OCI-LY1 (cell line): ENCODE results near the gene CDKN2B.

Source experiments
- H2AFZ ChIP-seq: fragments of 200-600 bp; sonication (generic), shearing (Covaris generic); 2 replicates; pipeline ENCODE4 v1.6.0; 2014; ENCODE audit warnings: antibody characterized with exemption, mild to moderate bottlenecking, low read length
- H3F3A ChIP-seq: fragments of 200-600 bp; sonication (generic), shearing (Covaris generic); 2 replicates; pipeline ENCODE4 v1.6.0; 2014; ENCODE audit warnings: mild to moderate bottlenecking, antibody characterized with exemption, low read length, moderate library complexity; ENCODE audit not compliant: insufficient read depth
- H3K27ac ChIP-seq: fragments of 200-600 bp; sonication (generic); 2 replicates; pipeline ENCODE4 v1.5.1; 2014; ENCODE audit warnings: low read length, mixed run types, mild to moderate bottlenecking, low read depth; ENCODE audit not compliant: poor library complexity, severe bottlenecking
- H3K27me3 ChIP-seq: fragments of 200-600 bp; sonication (generic); 2 replicates; pipeline ENCODE4 v1.6.0; 2014; ENCODE audit warnings: antibody characterized with exemption, mild to moderate bottlenecking, low read length, moderate library complexity; ENCODE audit not compliant: insufficient read depth
- H3K36me3 ChIP-seq: fragments of 200-600 bp; sonication (generic); 2 replicates; pipeline ENCODE4 v1.6.1; 2014; ENCODE audit warnings: mild to moderate bottlenecking, antibody characterized with exemption, low read length, moderate library complexity, mixed read lengths; ENCODE audit not compliant: insufficient read depth
- H3K4me1 ChIP-seq: fragments of 200-600 bp; sonication (generic); 2 replicates; pipeline ENCODE4 v1.5.1; 2014; ENCODE audit warnings: mild to moderate bottlenecking, low read length, moderate library complexity; ENCODE audit not compliant: insufficient read depth, severe bottlenecking
- H3K4me2 ChIP-seq: fragments of 200-600 bp; sonication (generic), shearing (Covaris generic); 2 replicates; pipeline ENCODE4 v1.6.1; 2014; ENCODE audit warnings: low read length
- H3K4me3 ChIP-seq: fragments of 200-600 bp; sonication (generic); 2 replicates; pipeline ENCODE4 v1.5.1; 2014; ENCODE audit warnings: low read length, low read depth, mild to moderate bottlenecking, mixed read lengths; ENCODE audit not compliant: poor library complexity, severe bottlenecking
- H3K79me2 ChIP-seq: fragments of 200-600 bp; shearing (Covaris generic); 2 replicates; pipeline ENCODE4 v1.6.1; 2016; ENCODE audit warnings: mixed run types, low read length, mixed read lengths; ENCODE audit not compliant: insufficient read depth
- H3K9ac ChIP-seq: fragments of 200-600 bp; sonication (generic), shearing (Covaris generic); 2 replicates; pipeline ENCODE4 v1.6.1; 2014; ENCODE audit warnings: mild to moderate bottlenecking, low read length, mixed read lengths
- H3K9me2 ChIP-seq: fragments of 200-600 bp; sonication (generic), shearing (Covaris generic); 2 replicates; pipeline ENCODE4 v1.6.1; 2014; ENCODE audit warnings: low read depth, mild to moderate bottlenecking, low read length, mixed read lengths
- H3K9me3 ChIP-seq: fragments of 200-600 bp; shearing (Covaris generic); 2 replicates; pipeline ENCODE4 v1.6.1; 2014; ENCODE audit warnings: low read length, mixed read lengths
- H4K20me1 ChIP-seq: fragments of 200-600 bp; sonication (generic), shearing (Covaris generic); 2 replicates; pipeline ENCODE4 v1.6.0; 2016; ENCODE audit warnings: mild to moderate bottlenecking, low read length; ENCODE audit not compliant: insufficient read depth
- CTCF ChIP-seq: fragments of 200-600 bp; sonication (generic), shearing (Covaris generic); IDR thresholded peaks from 2 replicates; pipeline ENCODE4 v1.5.1; 2017; ENCODE audit warnings: mild to moderate bottlenecking, antibody characterized with exemption, low read length, moderate library complexity, mixed read lengths
- EZH2 ChIP-seq: fragments of 200-600 bp; sonication (generic), shearing (Covaris generic); IDR thresholded peaks from 2 replicates; pipeline ENCODE4 v1.8.0; 2017; ENCODE audit warnings: borderline replicate concordance, mixed run types, mild to moderate bottlenecking, antibody characterized with exemption, low read length, moderate library complexity, mixed read lengths

CDKN2B gene

GRCh38 chr9:21995006-21995665 lies 14.0 kb downstream of the CDKN2B start:
- TF ChIP-seq CTCF (no peak), EZH2 (no peak)
- H3F3A ChIP-seq, result no peaks in the 10 kb centered on the region
- no peak overlapping the region for H2AFZ ChIP-seq
- H3K36me3 ChIP-seq, result peaks cover 25% of the 10 kb centered on the region
- peak overlapping the region; percentile 98 for H3K27ac ChIP-seq
- no peaks in the 10 kb centered on the region for H4K20me1 ChIP-seq
- H3K27me3 ChIP-seq, result no peaks in the 10 kb centered on the region
- H3K79me2 ChIP-seq, result peaks cover 48% of the 10 kb centered on the region
- H3K4me3 ChIP-seq, result peak overlapping the region; percentile 85
- H3K9ac ChIP-seq, result peak overlapping the region; percentile 95
- no peaks in the 10 kb centered on the region; the same call in 1 of the 2 replicates for H3K9me3 ChIP-seq
- H3K4me2 ChIP-seq, result peak overlapping the region; percentile 80
- peaks cover 27% of the 10 kb centered on the region for H3K4me1 ChIP-seq
- H3K9me2 ChIP-seq, result no peaks in the 10 kb centered on the region

- Histone ChIP-seq H3K4me2 (peak within 1 kb of the TSS; percentile 80), H3K27me3 (no peaks in the 10 kb centered on the region), H3K36me3 (peaks cover 30% of the 10 kb centered on the region), H3K4me1 (peaks cover 29% of the 10 kb centered on the region), H3K9ac (peak within 1 kb of the TSS; percentile 96), H3F3A (no peaks in the 10 kb centered on the region), H2AFZ (no peak within 1 kb of the TSS), H3K9me2 (no peaks in the 10 kb centered on the region), H3K4me3 (peak within 1 kb of the TSS; percentile 85), H3K27ac (peak within 1 kb of the TSS; percentile 98), H3K79me2 (peaks cover 54% of the 10 kb centered on the region), H3K9me3 (no peaks in the 10 kb centered on the region; the same call in 1 of the 2 replicates), H4K20me1 (no peaks in the 10 kb centered on the region)
- TF ChIP-seq CTCF (no peak), EZH2 (no peak)
Measured at GRCh38 chr9:21994556-21995005, 14.5 kb downstream of the CDKN2B start, which contains the start of gene CDKN2B-AS1. TSS of gene CDKN2B-AS1 (plus strand) at chr9:21994791.

- H3K9me3 ChIP-seq, result no peaks in the 10 kb centered on the region; the same call in 1 of the 2 replicates
- H3K36me3 ChIP-seq, result peaks cover 36% of the 10 kb centered on the region
- peak within 1 kb of the TSS; percentile 80 for H3K4me2 ChIP-seq
- H3K4me3 ChIP-seq, result peak within 1 kb of the TSS; percentile 85
- H3K9ac ChIP-seq, result peak within 1 kb of the TSS; percentile 96
- H3K4me1 ChIP-seq, result peaks cover 35% of the 10 kb centered on the region
- H3F3A ChIP-seq, result no peaks in the 10 kb centered on the region
- H3K9me2 ChIP-seq, result no peaks in the 10 kb centered on the region
- H3K79me2 ChIP-seq, result peaks cover 59% of the 10 kb centered on the region
- no peaks in the 10 kb centered on the region for H4K20me1 ChIP-seq
- no peak within 1 kb of the TSS for H2AFZ ChIP-seq
- TF ChIP-seq EZH2 (no peak), CTCF (no peak)
- peak within 1 kb of the TSS; percentile 98 for H3K27ac ChIP-seq
- no peaks in the 10 kb centered on the region for H3K27me3 ChIP-seq
Measured at GRCh38 chr9:21993893-21994555, 15.1 kb downstream of the CDKN2B start, which contains the start of gene CDKN2A. TSS of gene CDKN2A (minus strand) at chr9:21994392.
